Measurements from ENCODE around the gene TSFM.
"Not testable (repeated sequence)": the region's sequence is repeated elsewhere in the genome, so short reads cannot be mapped to it uniquely, and the experiment has no call there.

The TSFM gene

DNA sequence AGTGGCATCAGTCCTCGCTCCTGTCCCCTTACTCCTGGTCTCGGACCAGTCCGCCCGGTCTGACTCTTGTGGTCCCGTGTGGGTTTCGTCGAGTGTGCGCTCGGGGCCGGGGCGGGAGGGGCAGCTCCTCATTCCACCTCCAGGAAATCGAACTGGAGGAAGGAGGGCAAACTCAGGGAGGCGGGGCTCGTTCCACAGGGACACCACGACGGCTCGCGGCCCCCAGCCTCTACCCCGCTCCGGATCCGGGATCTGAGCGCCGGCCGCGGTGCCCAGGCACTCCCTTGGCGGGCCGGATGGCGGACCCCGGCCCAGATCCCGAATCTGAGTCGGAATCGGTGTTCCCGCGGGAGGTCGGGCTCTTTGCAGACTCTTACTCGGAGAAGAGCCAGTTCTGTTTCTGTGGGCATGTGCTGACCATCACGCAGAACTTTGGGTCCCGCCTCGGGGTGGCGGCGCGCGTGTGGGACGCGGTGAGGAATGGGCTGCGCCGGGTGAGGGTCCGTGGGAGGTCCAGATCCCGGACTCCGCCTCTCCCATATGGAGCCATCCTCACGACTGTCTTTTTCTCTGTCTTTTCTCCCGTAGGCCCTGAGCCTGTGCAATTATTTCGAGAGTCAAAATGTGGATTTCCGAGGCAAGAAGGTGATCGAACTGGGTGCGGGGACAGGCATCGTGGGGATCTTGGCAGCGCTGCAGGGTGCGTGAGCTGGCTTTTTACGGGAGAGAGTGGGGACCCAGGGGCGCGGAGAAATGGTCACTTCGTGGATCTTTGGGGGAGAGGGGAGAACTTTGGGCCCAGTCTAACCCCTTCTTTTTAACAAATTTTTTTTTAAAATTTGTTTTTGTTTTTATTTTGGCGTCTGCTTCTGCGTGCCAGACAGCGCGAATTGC is 9.9 kb upstream of the TSFM start, which contains the start of gene EEF1AKMT3:
Gene EEF1AKMT3 (plus strand): TSS at position 186 of the 894 bp plus-strand sequence. CDS start 111 bp downstream, at position 297.
- Histone ChIP-seq H3K27me3 (replicated peaks) (no peaks in the 10 kb centered on the region), H3K27ac (peak within 1 kb of the TSS; percentile 91), H3K4me3 (ENCODE audit: low read depth, low read length) (peak within 1 kb of the TSS; percentile 97), H3K36me3 (replicated peaks) (peaks cover 10% of the 10 kb centered on the region)
- peak; percentile 33 for DNase-seq
- TF ChIP-seq, protein P1, sequence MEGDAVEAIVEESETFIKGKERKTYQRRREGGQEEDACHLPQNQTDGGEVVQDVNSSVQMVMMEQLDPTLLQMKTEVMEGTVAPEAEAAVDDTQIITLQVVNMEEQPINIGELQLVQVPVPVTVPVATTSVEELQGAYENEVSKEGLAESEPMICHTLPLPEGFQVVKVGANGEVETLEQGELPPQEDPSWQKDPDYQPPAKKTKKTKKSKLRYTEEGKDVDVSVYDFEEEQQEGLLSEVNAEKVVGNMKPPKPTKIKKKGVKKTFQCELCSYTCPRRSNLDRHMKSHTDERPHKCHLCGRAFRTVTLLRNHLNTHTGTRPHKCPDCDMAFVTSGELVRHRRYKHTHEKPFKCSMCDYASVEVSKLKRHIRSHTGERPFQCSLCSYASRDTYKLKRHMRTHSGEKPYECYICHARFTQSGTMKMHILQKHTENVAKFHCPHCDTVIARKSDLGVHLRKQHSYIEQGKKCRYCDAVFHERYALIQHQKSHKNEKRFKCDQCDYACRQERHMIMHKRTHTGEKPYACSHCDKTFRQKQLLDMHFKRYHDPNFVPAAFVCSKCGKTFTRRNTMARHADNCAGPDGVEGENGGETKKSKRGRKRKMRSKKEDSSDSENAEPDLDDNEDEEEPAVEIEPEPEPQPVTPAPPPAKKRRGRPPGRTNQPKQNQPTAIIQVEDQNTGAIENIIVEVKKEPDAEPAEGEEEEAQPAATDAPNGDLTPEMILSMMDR (IDR thresholded peaks at IDR 0.05; ENCODE audit: low read depth, low read length, missing control alignments), result no peak
- in situ Hi-C loops (cut with HindIII; ENCODE audit: low pct_ligation_motif_present, low sequenced_read_pairs), result no loop called here

DNA sequence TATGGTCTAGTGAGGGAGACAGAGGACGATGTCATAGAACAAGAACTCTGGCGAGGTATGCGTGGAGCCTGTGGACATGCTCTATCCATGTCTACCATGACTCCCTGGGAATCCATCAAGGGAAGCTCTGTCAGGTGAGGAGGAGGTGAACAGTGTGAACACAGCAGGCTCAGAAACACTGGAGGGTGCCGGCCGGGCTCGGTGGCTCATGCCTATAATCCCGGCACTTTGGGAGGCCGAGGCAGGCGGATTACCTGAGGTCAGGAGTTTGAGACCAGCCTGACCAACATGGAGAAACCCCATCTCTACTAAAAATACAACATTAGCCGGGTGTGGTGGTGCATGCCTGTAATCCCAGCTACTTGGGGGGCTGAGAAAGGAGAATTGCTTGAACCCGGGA is 8.0 kb upstream of the TSFM start:
- in situ Hi-C loops (cut with HindIII; ENCODE audit: low pct_ligation_motif_present, low sequenced_read_pairs); H3K27me3 ChIP-seq (replicated peaks); DNase-seq; H3K4me3 ChIP-seq (ENCODE audit: low read depth, low read length); H3K36me3 ChIP-seq (replicated peaks); H3K27ac ChIP-seq: not testable (repeated sequence)

DNA sequence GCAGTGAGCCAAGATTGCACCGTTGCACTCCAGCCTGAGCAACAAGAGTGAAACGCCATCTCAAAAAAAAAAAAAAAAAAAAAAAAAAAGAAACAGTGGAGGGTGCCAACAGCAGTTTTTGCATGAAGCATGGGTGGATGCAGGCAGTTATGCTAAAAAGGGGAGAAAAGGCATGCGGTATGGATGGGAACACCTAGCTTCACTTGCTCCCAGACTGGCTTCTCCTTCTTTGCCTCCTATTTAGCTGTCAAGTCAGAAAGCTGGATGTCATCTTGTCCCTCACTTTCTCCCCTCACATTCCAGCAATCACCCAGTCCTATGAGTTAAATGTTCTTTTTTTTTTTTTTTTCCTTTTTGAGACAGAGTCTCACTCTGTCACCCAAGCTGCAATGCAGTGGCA is 7.5 kb upstream of the TSFM start:
- H3K27ac ChIP-seq, result no peak overlapping the region
- in situ Hi-C loops (cut with HindIII; ENCODE audit: low pct_ligation_motif_present, low sequenced_read_pairs), result no loop called here
- no peak overlapping the region for H3K4me3 ChIP-seq (ENCODE audit: low read depth, low read length)
- no peaks in the 10 kb centered on the region for H3K27me3 ChIP-seq (replicated peaks)
- TF ChIP-seq, protein P1 (IDR thresholded peaks at IDR 0.05; ENCODE audit: low read depth, low read length, missing control alignments), result no peak
- peaks cover 4% of the 10 kb centered on the region for H3K36me3 ChIP-seq (replicated peaks)
- DNase-seq, result no peak

DNA sequence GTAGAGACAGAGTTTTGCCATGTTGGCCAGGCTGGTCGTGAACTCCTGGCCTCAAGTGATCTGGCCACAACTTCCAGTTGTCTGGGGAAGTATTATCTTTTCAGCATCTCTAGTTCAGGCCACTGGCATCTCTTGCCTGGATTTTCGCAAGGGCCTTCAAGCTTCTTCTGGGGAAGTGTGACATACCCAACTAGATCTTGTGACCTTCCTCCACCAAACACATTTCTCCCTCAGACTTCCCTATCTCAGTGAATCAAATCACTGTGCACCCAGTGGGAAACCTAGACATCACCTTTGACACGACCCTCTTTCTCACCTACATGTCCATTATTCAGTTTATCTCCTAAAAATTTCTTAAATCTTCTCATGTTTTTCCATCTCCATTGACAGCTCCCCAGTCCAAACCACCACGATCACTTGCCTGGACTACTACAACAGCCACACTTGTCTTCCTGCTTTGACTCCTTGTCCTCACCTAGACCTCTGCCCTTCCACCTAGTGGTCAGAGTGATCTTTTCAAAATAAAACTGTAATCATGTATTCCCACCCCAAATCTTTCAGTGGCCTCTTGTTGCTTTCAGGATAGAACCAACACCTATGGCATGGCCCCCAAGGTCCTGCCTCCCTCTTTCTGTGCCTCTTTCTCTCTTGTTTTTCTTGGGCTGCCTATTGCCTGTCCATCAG is 6.9 kb upstream of the TSFM start:
- peaks cover under 1% of the 10 kb centered on the region for H3K36me3 ChIP-seq (replicated peaks)
- no peak overlapping the region for H3K4me3 ChIP-seq (ENCODE audit: low read depth, low read length)
- no peak overlapping the region for H3K27ac ChIP-seq
- no peaks in the 10 kb centered on the region for H3K27me3 ChIP-seq (replicated peaks)
- TF ChIP-seq, protein P1 (IDR thresholded peaks at IDR 0.05; ENCODE audit: low read depth, low read length, missing control alignments), result no peak
- no peak for DNase-seq
- in situ Hi-C loops (cut with HindIII; ENCODE audit: low pct_ligation_motif_present, low sequenced_read_pairs), result no loop called here

DNA sequence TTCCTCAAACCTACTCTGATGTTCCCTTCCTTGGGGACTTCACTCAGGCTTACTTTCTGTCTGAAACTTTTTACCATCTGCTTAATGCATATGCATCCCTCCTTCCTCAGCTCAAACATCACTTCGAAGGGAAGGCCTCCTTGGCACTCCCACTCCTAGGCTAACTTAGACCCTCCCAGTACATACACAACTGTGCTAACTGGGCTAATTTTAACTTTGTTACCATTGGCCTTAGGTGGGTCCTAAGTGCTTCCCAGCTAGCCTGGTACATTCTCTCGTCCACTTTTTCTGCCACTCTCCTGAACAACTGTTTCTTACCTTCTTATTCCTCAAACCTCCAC is 6.4 kb upstream of the TSFM start:
- Histone ChIP-seq H3K27ac (no peak overlapping the region), H3K36me3 (replicated peaks) (no peaks in the 10 kb centered on the region), H3K27me3 (replicated peaks) (no peaks in the 10 kb centered on the region), H3K4me3 (ENCODE audit: low read depth, low read length) (no peak overlapping the region)
- TF ChIP-seq, protein P1 (IDR thresholded peaks at IDR 0.05; ENCODE audit: low read depth, low read length, missing control alignments), result no peak
- in situ Hi-C loops (cut with HindIII; ENCODE audit: low pct_ligation_motif_present, low sequenced_read_pairs), result no loop called here
- DNase-seq, result no peak

DNA sequence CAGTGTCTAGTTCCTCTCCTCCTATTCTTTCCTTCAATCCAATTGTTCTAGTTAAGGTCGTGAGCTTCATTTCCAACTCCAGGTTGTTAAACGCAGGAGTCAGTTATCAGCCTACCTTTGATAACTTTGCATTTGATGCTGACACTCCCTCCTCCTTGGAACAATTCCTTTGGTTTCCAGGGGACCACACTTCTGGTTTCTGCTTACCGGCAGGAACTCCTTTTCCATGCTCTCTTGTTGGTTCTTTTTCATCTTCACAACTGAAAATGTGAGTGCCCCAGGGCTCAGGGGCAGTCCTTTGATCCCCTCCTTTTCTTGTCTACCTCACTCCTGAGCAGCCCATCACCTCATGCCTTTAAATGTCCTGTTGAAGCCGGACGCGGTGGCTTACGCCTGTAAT is 5.2 kb upstream of the TSFM start:
- Histone ChIP-seq H3K4me3 (ENCODE audit: low read depth, low read length) (no peak overlapping the region), H3K27ac (no peak overlapping the region), H3K27me3 (replicated peaks) (no peaks in the 10 kb centered on the region), H3K36me3 (replicated peaks) (no peaks in the 10 kb centered on the region)
- DNase-seq, result no peak
- TF ChIP-seq, protein P1 (IDR thresholded peaks at IDR 0.05; ENCODE audit: low read depth, low read length, missing control alignments), result no peak
- in situ Hi-C loops (cut with HindIII; ENCODE audit: low pct_ligation_motif_present, low sequenced_read_pairs), result no loop called here

Data from brain microvascular endothelial cell (primary cell).